Activated CD8-positive, alpha-beta T cell treated with anti-CD3 and anti-CD28 coated beads for 36 hours (primary cell): ENCODE measurements around the gene DCAF12. TPM values are rescaled to one million over a fixed set of nuclear protein-coding genes. Genes with fewer than 3 reads are reported as not detected.

Experiments used
- ATAC-seq: fragments of 200-7000 bp; cut with Tn5 transposase; one replicate; pipeline ENCODE4 v1.10.0; 2021; ENCODE audit warnings: mild to moderate bottlenecking, moderate library complexity
- CTCF ChIA-PET: fragments of 350-600 bp; sonication (Branson Sonifier 250); formaldehyde crosslinking; loops from one replicate; lab custom pipeline; 2021; ENCODE audit warnings: antibody characterized with exemption; lab: Charles Lee
- POLR2A ChIA-PET: fragments of 350-600 bp; sonication (Branson Sonifier 250); formaldehyde crosslinking; loops from one replicate; lab custom pipeline; 2021; ENCODE audit warnings: antibody characterized with exemption; lab: Charles Lee
- DNase-seq: peaks from one replicate; pipeline ENCODE4 v3.0.0-alpha.2; 2020
- H3K27ac Mint-ChIP-seq: one replicate; pipeline ENCODE4 v1.8.0; 2021; ENCODE audit warnings: mild to moderate bottlenecking, mixed read lengths
- H3K27me3 Mint-ChIP-seq: one replicate; pipeline ENCODE4 v1.8.0; 2021; ENCODE audit warnings: mixed read lengths
- H3K36me3 Mint-ChIP-seq: one replicate; pipeline ENCODE4 v1.8.0; 2021; ENCODE audit warnings: low read depth, mixed read lengths
- H3K4me1 Mint-ChIP-seq: one replicate; pipeline ENCODE4 v1.8.0; 2021; ENCODE audit warnings: low read depth, mixed read lengths
- H3K4me3 Mint-ChIP-seq: one replicate; pipeline ENCODE4 v1.8.0; 2021; ENCODE audit warnings: mild to moderate bottlenecking, moderate library complexity, mixed read lengths
- H3K9me3 Mint-ChIP-seq: one replicate; pipeline ENCODE4 v1.8.0; 2021; ENCODE audit warnings: mixed read lengths
- intact Hi-C: fragments of 100-400 bp; cut with micrococcal nuclease; formaldehyde crosslinking; loops from one replicate; pipeline ENCODE4 v1.10.0; 2022
- total RNA-seq, 2 experiments: library from RNA; stranded (reverse); gene quantifications; one replicate each; pipeline ENCODE4 v1.2.3, GENCODE V29; 2021
- TF ChIP-seq, protein P1 (sequence below): fragments of 200-600 bp; IDR thresholded peaks from one replicate; pipeline ENCODE4 v1.8.0; 2022; ENCODE audit warnings: antibody characterized with exemption, mild to moderate bottlenecking

DCAF12 gene
- total RNA-seq, 2 experiments from 2014 or later = 30.5 to 34.7 TPM

DNA sequence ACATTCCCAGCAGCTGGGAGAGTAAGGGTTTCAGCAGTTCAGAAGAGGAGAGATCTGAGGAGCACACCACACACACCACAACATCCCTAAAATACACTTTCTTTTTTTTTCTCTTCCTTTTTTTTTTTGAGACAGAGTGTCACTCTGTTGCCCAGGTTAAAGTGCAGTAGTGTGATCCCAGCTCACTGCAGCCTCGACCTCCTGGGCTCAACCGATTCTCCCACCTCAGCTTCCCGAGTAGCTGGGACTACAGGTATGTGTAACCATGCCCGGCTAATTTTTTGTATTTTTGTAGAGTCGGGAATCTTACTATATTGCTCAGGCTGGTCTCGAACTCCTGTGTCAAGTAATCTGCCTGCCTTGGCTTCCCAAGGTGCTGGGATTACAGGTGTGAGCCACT lies 42.6 kb upstream of the DCAF12 start:
- H3K4me3 Mint-ChIP-seq = no peak overlapping the region
- no peak overlapping the region for H3K27ac Mint-ChIP-seq
- no peaks in the 10 kb centered on the region for H3K27me3 Mint-ChIP-seq
- TF ChIP-seq, protein P1, sequence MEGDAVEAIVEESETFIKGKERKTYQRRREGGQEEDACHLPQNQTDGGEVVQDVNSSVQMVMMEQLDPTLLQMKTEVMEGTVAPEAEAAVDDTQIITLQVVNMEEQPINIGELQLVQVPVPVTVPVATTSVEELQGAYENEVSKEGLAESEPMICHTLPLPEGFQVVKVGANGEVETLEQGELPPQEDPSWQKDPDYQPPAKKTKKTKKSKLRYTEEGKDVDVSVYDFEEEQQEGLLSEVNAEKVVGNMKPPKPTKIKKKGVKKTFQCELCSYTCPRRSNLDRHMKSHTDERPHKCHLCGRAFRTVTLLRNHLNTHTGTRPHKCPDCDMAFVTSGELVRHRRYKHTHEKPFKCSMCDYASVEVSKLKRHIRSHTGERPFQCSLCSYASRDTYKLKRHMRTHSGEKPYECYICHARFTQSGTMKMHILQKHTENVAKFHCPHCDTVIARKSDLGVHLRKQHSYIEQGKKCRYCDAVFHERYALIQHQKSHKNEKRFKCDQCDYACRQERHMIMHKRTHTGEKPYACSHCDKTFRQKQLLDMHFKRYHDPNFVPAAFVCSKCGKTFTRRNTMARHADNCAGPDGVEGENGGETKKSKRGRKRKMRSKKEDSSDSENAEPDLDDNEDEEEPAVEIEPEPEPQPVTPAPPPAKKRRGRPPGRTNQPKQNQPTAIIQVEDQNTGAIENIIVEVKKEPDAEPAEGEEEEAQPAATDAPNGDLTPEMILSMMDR = no peak
- ChIA-PET POLR2A (no interaction called here), CTCF (no interaction called here)
- H3K4me1 Mint-ChIP-seq = peaks cover 9% of the 10 kb centered on the region
- H3K36me3 Mint-ChIP-seq = no peaks in the 10 kb centered on the region
- intact Hi-C loops = no loop called here
- DNase-seq (no peak), ATAC-seq (no peak)
- H3K9me3 Mint-ChIP-seq = no peaks in the 10 kb centered on the region

DNA sequence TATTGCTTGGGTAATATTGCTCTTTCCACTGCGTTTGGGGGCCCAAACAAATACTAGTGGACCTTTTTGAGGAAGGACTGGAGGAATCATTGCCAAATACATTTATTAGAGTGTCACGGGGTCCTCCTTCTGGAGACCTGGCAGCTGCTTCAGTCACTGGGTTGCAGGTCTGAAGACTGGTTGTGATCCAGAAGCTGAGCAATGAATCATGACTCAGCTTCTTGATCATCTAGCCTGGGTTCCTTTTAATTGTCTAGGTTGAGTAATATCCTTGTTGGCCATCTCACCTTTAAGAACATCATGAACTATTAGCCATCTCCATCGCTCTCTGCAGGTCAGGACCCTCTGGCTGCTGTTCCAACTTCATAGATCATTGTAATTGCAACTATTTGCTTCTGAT lies 36.9 kb upstream of the DCAF12 start:
- DNase-seq (no peak), ATAC-seq (no peak)
- POLR2A ChIA-PET = no interaction called here
- Mint-ChIP-seq H3K4me1 (no peaks in the 10 kb centered on the region), H3K36me3 (no peaks in the 10 kb centered on the region), H3K4me3 (no peak overlapping the region), H3K27ac (no peak overlapping the region), H3K27me3 (no peaks in the 10 kb centered on the region), H3K9me3 (no peaks in the 10 kb centered on the region)
- TF ChIP-seq, protein P1 = no peak
- CTCF ChIA-PET = no interaction called here
- intact Hi-C loops = no loop called here

DNA sequence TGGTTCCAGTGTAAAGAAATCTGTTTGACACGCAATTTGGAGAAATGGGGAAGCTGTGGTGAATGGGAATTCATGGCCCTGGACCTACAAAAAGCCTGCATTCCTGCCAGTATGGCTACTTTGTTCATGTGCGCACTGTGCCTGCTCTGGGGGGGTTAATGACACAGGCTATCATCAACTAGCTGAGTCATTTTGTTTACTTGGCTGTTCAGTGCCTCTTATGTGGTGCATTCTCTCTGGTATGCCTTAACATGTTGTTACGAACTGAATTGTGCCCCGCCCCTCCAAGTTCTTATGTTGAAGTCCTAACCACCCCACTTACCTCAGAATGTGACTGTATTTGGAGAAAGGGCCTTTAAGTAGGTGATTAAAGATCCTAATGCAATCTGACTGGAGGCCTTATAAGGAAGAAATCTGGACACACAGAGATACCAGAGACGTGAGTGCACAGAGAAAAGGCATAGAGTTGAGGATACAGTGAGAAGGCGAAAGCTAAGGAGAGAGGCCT lies 31.9 kb upstream of the DCAF12 start:
- intact Hi-C loops = no loop called here
- POLR2A ChIA-PET = no interaction called here
- no peaks in the 10 kb centered on the region for H3K9me3 Mint-ChIP-seq
- H3K27ac Mint-ChIP-seq = no peak overlapping the region
- no peaks in the 10 kb centered on the region for H3K27me3 Mint-ChIP-seq
- H3K36me3 Mint-ChIP-seq = no peaks in the 10 kb centered on the region
- DNase-seq (no peak), ATAC-seq (no peak)
- H3K4me1 Mint-ChIP-seq = no peaks in the 10 kb centered on the region
- TF ChIP-seq, protein P1 = no peak
- no peak overlapping the region for H3K4me3 Mint-ChIP-seq
- CTCF ChIA-PET = interaction anchor here (1.2 kb wide), 1 partner anchor 33 kb away, joined by 3 read pairs; no protein-coding TSS in a partner anchor

DNA sequence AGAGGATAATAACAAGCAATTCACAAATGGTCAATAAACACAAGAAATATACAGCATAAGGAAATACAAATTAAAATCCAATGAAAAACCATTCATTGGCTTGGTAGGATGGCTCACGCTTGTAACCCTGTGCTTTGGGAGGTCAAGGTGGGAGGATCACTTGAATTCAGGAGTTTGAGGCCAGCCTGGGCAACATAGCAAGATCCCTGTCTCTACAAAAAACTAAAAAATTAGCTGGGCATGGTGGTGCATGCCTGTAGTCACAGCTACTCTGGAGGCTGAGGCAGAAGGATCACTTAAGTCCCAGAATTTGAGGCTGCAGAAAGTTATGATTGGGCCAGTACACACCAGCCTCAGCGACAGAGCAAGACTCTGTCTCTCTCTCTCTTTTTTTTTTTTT lies 31.4 kb upstream of the DCAF12 start:
- ChIA-PET CTCF (interaction anchor here (1.2 kb wide), 1 partner anchor 32 kb away, joined by 3 read pairs; no protein-coding TSS in a partner anchor), POLR2A (interaction anchor here (0.6 kb wide), 1 partner anchor 53 kb away, joined by 4 read pairs; no protein-coding TSS in a partner anchor)

DNA sequence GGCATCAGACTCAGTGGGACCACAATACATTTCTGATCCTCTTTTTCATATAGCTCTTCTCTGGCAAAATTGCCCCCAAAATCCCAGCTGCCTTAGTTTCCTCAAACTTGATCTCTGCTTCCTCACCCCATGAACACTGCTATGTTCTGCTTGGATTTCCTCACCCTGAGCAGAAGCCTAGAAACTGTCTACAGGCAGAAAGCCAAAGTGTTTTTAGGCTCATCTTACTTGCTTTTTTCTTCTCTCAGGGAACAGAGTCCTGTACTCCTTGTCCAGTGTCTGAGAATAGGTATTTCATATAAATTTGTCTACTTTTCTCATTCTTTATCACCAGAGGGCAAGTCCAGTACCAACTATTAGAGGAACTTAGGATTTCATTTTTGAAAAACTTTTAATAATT lies 30.8 kb upstream of the DCAF12 start:
- Mint-ChIP-seq H3K9me3 (no peaks in the 10 kb centered on the region), H3K27me3 (no peaks in the 10 kb centered on the region), H3K4me1 (no peaks in the 10 kb centered on the region), H3K27ac (no peak overlapping the region), H3K36me3 (no peaks in the 10 kb centered on the region), H3K4me3 (no peak overlapping the region)
- ATAC-seq (no peak), DNase-seq (no peak)
- ChIA-PET POLR2A (interaction anchor here (0.6 kb wide), 1 partner anchor 52 kb away, joined by 4 read pairs; no protein-coding TSS in a partner anchor), CTCF (interaction anchor here (0.8 to 1.2 kb wide), 2 partner anchors 32 to 246 kb away, joined by 3 read pairs; no protein-coding TSS in a partner anchor)
- intact Hi-C loops = no loop called here
- TF ChIP-seq, protein P1 = no peak

More for the DNA sequence above, 31.4 kb upstream of the DCAF12 start:
- no peaks in the 10 kb centered on the region for H3K27me3 Mint-ChIP-seq
- no peaks in the 10 kb centered on the region for H3K9me3 Mint-ChIP-seq
- ATAC-seq (no peak), DNase-seq (no peak)
- no peaks in the 10 kb centered on the region for H3K36me3 Mint-ChIP-seq
- H3K4me3 Mint-ChIP-seq = no peak overlapping the region
- no peak overlapping the region for H3K27ac Mint-ChIP-seq
- intact Hi-C loops = no loop called here
- no peaks in the 10 kb centered on the region for H3K4me1 Mint-ChIP-seq
- TF ChIP-seq, protein P1 = no peak
